CD4-positive, alpha-beta T cell treated with Interleukin-1 beta for 1 hour (primary cell): ENCODE results near the gene SHISAL1.
"Not testable (repeated sequence)": the region's sequence is repeated elsewhere in the genome, so short reads cannot be mapped to it uniquely, and the experiment has no call there.

Experiments
- DNase-seq, 2 donors: peaks; one replicate each; pipeline ENCODE4 v3.0.0-alpha.2; 2020 to 2022

Gene SHISAL1

GRCh38 chr22:44256556-44257485 lies 55.9 kb downstream of the SHISAL1 start:
- no peak for DNase-seq

DNA sequence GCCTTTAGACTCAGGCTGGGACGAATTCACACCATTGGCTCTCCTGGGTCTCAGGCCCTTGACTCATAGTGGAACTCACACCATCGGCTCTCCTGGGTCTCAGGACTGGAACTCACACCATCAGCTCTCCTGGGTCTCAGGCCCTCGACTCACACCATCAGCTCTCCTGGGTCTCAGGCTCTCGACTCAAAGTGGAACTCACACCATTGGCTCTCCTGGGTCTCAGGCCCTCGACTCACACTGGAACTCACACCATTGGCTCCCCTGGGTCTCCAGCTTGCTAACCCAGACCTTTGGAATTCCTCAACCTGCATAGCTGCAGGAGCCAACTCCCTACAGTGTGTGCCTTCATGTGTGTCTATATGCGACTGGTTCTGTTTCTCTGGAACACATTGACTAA lies 56.7 kb downstream of the SHISAL1 start:
- DNase-seq = no peak

DNA sequence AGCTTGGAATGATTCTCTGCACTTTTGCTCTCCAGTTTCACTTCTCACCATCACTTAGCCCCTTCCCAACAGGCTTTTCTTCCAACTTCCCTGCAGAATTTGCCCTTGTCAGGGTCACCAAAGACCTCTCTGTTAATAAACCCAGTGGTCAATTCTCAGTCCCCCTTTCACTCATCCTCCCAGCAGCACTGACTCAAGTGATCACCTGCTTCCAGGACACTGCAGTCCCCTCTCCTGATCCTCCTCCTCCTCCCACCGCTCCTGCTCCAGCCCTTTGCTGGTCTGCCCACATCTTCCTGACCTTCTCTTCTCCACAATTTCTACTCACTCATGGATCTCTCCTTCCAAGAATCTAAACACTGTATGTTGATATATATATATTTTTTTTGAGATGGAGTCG lies 57.9 kb downstream of the SHISAL1 start:
- no peak for DNase-seq

DNA sequence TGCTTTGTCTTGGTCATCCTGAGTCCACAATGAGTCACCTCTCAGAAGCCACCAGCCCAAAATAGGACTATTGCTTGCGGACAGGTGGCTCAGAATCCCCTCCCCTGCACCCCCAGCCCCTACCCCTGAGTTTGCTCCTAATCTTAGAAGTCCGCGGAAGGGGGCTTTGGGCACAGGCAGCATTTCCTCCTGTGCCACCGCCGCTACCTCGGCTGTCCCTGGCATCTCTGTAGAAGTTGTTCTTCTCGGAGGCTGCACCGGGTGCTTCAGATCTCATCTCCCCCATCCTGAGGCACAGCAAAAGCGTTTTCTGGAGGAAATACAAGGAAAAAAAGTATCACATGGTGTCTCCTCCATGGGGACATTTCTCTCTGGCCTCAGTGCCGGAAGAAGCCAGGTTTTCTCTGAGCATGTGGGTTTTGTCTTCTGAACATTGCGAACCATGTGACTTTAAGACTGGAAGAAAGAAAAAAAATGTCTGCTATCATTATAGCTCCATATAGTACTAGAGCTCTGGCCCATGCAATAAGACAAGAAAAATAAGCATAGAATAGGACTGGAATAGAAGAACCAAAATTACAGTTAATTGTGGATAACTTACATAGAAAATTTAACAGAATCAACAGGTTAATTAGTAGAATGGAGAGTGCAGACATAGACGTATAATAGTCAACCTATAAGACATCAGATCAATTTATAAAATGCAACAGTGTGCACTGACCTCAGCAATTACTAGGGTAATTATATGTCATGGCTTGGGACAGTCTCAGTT lies 63.2 kb downstream of the SHISAL1 start:
- DNase-seq = no peak

DNA sequence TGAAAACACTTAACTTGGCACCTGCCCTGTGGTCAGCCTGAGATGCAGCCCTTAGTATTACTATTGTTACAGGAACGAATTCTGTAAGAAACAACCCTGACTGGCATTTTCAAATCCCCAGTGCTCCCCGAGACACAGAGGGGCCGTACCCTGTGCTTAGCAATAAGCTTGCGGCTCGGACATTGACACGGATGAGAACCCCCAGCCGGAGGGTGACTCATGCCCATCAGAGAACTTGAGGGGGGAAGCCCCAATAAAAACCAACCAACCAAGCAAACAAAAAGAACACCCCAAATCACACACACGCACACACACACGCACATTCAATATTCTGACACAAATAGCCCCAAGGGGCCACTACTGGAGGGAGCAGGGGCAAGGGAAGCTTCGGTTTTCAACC lies 63.8 kb downstream of the SHISAL1 start:
- DNase-seq = no peak

GRCh38 chr22:44247923-44248892 lies 64.5 kb downstream of the SHISAL1 start:
- no peak for DNase-seq

DNA sequence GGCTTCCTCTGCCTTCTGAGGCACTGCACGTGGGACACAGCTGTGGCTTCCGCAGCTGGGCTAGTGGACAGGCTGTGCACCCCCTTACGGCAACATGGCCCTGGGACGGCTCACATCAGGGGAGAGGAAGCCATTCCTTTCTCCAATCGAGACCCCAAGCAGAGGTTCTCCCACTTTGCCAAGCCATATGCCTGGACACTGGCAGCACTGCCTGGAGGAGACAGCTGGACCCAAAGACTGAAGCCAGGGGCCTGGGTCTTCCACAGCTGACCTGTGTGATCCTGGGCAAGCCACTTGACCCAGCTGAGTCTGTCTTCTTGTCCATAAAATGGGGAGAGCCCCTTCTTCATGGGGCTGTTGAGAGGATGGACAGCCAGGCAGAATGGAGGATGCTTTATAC lies 65.4 kb downstream of the SHISAL1 start:
- DNase-seq = no peak

DNA sequence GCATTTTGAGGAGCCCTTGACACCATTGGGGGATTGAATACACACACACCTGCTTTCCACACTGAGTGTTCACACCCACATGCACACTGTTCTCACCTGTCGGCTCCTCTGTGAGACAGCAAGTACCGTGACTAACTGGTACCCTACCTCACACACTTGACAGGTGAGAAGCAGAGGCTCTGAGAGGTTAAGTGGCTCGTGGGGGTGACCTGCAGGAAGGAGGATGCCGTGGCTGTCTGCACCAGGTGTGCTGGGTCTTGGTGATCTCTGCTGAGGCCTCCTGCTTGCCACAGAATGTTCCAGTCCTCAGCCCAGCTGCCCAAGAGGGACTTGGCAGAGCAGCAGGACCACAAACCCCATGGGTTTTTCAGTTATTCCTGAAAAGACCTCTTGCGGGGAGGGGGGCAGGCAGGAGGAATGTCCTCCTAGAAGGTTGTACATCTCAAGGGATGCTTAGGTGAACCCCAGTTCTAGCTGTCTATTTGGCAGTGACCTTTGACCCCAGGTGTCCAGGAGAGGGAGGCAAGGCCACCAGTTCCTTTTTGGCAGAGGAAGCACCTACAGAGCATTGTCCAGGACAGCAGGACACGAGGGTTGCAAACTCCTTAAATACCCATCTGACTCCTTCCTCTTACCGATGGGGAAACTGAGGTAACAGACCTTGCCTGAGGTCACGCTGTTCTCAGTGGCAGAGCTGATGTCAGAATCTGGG lies 66.0 kb downstream of the SHISAL1 start:
- no peak for DNase-seq

DNA sequence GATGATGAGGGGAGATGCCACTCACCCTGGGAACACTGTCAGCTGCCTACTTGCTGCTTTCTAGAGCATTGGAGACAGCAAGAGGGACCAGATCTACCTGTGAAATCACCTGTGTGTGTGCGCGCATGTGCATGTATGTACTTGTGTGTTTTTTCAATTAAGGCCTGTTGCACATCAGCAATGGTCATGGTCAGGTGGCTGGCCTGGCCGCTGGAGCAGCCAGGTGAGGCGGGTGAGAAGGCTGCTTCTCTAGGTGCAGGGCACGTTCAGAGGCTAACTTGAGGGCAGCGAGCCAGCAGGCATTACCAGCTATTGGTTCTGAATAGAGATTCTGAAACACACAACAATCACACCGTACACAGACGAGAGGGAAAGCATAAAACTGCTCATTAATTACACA lies 66.9 kb downstream of the SHISAL1 start:
- DNase-seq = no peak

DNA sequence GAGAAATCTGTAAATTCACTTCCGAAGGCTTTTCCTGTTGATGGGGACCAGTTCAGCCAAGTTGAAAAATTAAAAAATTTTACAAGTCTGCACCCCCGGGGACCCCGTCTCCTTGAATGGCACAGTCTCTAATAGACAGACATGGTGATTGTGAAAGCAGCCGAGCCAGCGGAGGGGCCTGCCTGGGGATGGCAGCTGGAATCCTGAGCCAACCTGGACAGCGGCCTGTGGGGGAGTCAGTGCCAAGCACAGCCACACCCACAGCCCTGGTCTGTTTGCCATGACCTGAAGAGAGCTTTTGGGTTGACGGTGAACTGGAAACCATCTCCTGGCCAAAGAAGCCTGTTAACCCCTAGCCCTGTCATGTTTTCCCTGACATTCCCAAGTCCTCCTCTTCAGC lies 67.3 kb downstream of the SHISAL1 start:
- no peak for DNase-seq

DNA sequence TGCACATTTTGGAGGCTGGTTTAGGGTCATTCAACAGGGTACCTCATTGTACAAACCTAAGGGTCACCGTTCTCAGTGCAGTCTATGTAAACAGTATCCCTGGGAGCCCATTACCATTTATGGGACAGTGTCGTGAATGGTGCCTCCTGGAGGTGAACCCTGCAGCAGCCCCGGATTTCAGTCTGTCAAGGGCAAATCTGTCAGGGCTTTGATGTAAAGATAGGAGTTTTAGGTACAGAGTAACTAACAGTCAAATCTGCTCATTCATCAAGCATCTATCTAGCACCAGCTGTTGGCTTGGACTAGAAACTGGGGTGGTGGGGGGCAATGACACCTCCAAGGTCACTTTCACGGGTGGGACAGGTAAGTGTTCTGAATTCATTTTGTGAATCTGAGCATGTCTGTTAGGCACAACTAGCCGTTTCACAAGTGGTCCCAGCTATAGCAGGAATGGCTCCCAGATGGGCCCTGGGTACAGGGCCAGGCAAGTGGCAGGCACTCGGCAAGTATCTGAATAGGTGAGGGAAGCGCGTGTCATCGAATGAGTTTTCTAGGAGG lies 68.4 kb downstream of the SHISAL1 start:
- DNase-seq = no peak

- DNase-seq = no peak
Observed at GRCh38 chr22:44243761-44244160, 69.0 kb downstream of the SHISAL1 start.

- no peak for DNase-seq
Observed at GRCh38 chr22:44242946-44243724, 69.6 kb downstream of the SHISAL1 start.

DNA sequence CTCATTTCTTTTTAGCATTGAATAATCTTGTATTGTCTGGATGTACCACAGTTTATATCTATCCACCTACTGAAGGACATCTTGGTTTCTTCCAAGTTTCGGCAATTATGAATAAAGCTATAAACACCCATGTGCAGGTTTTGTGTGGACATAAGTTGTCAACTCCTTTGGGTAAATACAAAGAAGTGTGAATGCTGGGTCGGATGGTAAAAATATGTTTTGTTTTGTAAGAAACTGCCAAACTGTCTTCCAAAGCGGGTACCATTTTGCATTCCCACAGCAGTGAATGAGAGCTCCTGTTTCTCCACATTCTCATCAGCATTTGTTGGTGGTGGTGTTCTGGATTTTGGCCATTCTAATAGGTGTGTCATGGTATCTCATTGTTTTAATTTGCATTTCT lies 71.6 kb downstream of the SHISAL1 start:
- DNase-seq = not testable (repeated sequence)

GRCh38 chr22:44237290-44237689 lies 75.5 kb downstream of the SHISAL1 start:
- no peak for DNase-seq

- DNase-seq = not testable (repeated sequence)
Observed at GRCh38 chr22:44234372-44234771, 78.4 kb downstream of the SHISAL1 start.

DNA sequence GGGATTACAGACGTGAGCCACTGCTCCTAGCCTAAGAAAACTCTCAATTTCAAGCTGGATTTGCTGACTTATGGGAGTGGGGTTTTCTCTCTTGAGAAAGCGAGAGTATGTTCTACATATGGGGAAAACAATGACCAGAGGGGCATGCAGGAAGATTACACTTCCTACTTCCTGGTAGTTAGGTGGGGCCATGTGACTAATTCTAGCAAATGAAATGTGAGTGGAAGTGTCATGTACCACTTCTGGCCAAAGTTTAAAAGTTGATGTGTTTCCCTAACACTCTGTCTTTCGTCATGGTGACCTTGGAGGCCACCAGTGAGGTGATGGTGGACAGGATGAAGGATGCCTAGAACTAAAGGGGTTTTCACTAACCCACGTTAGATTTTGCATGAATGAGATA lies 81.5 kb downstream of the SHISAL1 start:
- DNase-seq = no peak

GRCh38 chr22:44229809-44230208 lies 82.9 kb downstream of the SHISAL1 start:
- no peak for DNase-seq

GRCh38 chr22:44229331-44229730 lies 83.4 kb downstream of the SHISAL1 start:
- no peak for DNase-seq

- DNase-seq = no peak
Observed at GRCh38 chr22:44225812-44226211, 86.9 kb downstream of the SHISAL1 start.

GRCh38 chr22:44225091-44225689 lies 87.6 kb downstream of the SHISAL1 start:
- no peak for DNase-seq
